C4-2B (cell line): ENCODE measurements around the gene PLXDC2.

ENCODE experiments used
- CTCF ChIP-seq: fragments of 450-650 bp; conservative IDR thresholded peaks from 2 replicates; pipeline ENCODE4 v1.5.1; 2017; ENCODE audit warnings: mild to moderate bottlenecking
- ZFX ChIP-seq: fragments of 450-650 bp; IDR thresholded peaks from 2 replicates; pipeline ENCODE4 v1.6.1; 2017

- no peak for TF ChIP-seq CTCF
- no peak for TF ChIP-seq ZFX
These were observed 277.4 kb downstream of the PLXDC2 start for GRCh38 chr10:20093600-20093999.
